Caki2 (cell line): ENCODE measurements around the gene TPSD1. TPM values are rescaled to one million over a fixed set of nuclear protein-coding genes. Genes with fewer than 3 reads are reported as not detected.

Experiments used
- DNase-seq: peaks from one replicate; pipeline ENCODE4 v3.0.0-alpha.2; 2015; ENCODE audit warnings: low read depth
- in situ Hi-C: cut with HindIII; loops from 2 replicates; pipeline ENCODE4 v1.10.0; 2016; ENCODE audit warnings: low sequenced_read_pairs, low pct_unique_long_range_greater_than_20kb, mixed read lengths
- total RNA-seq: library from RNA; depleted of rRNA; stranded (reverse); fragments of >200 nt; shearing (Covaris generic); gene quantifications from 2 replicates; pipeline ENCODE4 v1.2.3, GENCODE V29; 2014; ENCODE audit warnings: low replicate concordance

TPSD1 gene
- total RNA-seq, 1 experiment from 2014 or later: not detected

DNA sequence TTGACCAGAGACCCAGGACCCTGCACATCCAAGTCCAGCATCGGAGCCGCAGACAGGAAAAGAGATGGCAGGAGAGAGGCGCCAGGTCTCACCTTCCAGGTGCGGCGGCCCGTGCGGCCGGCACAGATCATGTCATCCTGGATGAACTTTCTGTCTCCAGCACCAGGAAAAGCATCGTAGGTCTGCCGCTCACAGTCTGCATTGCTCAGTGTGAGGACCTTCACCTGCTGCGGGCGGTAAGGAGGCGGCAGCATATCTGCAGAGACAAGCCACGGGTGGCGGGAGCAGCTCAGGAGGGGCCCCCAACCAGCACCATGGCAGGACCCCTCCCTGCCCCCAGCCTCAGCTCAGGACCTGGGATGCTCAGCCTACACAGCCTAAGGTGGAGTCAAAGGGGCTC is 17.9 kb downstream of the TPSD1 start:
- in situ Hi-C loops: no loop called here
- no peak for DNase-seq

DNA sequence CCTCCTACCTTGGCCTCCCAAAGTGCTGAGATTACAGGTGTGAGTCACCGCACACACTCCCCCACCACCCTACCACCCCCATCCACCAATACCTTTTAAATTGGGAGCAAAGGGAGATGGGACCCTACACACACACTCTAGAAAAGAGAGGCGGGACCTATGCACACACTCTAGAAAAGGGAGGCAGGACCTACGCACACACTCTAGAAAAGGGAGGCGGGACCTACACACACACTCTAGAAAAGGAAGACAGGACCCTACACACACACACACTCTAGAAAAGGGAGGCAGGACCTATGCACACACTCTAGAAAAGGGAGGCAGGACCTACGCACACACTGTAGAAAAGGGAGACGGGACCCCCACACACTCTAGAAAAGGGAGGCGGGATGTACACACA is 18.9 kb downstream of the TPSD1 start:
- DNase-seq: no peak
- in situ Hi-C loops: no loop called here

GRCh38 chr16:1275791-1276579 is 20.1 kb downstream of the TPSD1 start:
- in situ Hi-C loops: no loop called here
- DNase-seq: no peak

GRCh38 chr16:1276580-1276878 is 20.7 kb downstream of the TPSD1 start:
- in situ Hi-C loops: no loop called here

GRCh38 chr16:1277151-1277598 is 21.3 kb downstream of the TPSD1 start:
- no peak for DNase-seq
- in situ Hi-C loops: no loop called here

More at GRCh38 chr16:1276580-1276878, 20.7 kb downstream of the TPSD1 start:
- no peak for DNase-seq

- in situ Hi-C loops: no loop called here
- DNase-seq: no peak
Measured at GRCh38 chr16:1277617-1278282, 21.9 kb downstream of the TPSD1 start.

DNA sequence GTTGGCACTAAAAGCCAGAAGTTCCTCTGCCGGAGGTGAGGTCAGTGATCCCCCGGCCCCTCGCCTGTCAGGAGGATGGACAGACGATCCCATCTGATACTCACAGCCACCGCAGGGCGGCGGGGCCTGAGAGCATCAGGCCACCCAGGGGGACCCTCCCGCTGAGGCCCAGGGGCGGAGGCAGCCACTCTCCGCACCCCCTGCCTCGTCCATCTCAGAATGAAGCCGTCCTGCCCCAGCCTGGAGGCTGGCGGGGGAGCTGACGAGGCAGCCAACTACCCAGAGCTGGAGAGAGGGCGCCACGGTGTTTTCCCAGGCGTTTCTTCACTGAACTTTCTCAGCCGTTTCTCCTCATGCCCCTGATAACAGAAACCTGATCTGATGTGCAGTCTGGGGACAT is 22.6 kb downstream of the TPSD1 start:
- no peak for DNase-seq
- in situ Hi-C loops: no loop called here

DNA sequence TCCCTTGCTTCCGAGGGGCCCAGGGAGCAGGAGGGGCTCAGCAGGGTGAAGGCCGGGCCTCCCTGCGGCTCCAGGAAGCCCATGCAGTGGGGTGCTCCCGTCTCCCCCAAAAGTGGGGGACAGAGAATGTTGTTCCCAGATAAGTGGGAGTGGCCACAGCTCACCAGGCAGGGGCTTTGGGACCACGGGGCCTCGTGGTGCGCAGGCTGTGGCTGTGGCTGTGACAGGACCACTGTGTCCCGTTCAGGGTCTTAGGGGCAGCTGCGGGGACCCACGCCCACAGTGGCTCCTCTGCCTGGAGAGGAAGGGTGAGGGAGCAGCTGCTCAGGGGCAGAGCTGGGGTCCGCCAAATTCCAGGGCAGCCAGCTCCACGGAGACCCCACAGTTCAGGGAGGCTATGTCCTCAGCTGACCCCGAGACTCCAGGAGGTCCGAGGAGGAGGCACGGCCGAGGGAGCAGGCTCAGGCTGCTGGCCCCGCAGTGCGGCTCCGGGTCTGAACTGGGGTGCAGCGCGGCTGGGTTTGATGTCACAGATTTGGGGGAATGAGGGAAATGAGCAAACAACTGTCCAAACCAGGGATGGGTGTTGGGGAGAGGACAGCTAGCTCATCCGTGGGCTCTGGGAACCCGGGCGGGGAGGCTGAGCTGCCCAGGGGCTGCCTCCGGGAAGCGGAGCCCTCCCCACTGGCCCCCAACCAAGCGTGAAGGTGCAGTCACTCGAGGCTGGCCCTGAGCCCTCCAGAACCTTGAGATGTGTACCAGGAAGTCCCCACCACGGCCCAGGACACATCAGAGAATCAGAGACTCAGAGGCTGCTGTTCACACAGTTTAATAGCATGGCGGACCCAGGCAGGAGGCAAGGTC is 23.4 kb downstream of the TPSD1 start:
- DNase-seq: no peak
- in situ Hi-C loops: no loop called here

DNA sequence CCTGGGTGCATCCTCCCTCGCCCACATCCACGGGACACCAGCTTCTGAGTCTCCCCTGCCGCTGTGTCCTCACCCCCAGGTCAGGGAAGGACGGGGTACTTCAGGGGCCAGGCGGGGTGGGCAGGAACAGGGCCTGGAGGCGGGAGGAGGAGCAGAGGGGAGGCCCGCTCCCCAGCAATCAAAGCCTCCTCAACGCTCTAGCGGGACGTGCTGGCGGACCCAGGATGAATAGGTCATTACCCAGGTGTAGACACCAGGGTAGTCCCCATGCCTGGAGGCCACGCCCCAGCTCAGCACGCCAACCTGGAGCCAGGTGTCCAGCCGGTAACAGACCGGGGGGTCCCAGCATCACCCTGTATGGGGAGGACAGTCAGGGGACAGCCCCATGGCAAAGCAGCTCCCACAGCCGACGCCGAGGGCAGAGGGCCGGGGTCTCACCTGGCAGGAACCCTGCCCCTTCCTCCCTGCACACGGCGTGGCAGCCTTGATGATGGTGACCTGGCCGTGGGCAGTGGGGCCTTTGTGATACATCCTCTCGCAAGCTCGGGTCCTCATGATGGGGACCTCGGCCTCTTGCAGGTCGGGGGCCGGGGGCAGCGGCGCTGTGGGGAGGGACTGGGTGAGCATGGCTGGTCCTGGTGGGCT is 24.2 kb downstream of the TPSD1 start:
- in situ Hi-C loops: no loop called here
- DNase-seq: no peak

DNA sequence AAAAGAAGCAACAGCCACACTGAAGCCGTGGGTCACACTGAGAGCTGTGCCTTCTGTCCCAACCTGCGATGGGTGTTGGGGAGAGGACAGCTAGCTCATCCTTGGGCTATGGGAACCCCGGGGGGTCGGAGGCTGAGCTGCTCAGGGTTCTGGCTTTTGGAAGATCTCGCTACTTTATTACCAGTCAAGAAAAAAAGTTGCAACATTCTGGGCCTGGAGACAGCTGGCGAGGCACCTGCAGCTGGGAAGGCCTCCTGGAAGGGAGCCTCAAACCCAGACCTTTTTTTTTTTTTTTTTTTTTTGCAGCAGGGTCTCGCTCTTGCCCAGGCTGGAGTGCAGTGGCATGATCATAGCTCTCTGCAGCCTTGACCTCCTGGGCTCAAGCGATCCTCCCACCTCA is 24.9 kb downstream of the TPSD1 start:
- in situ Hi-C loops: no loop called here
- DNase-seq: no peak

GRCh38 chr16:1281517-1281916 is 25.6 kb downstream of the TPSD1 start:
- DNase-seq: no peak
- in situ Hi-C loops: no loop called here

- DNase-seq: no peak
Measured at GRCh38 chr16:1282324-1282973, 26.6 kb downstream of the TPSD1 start.

DNA sequence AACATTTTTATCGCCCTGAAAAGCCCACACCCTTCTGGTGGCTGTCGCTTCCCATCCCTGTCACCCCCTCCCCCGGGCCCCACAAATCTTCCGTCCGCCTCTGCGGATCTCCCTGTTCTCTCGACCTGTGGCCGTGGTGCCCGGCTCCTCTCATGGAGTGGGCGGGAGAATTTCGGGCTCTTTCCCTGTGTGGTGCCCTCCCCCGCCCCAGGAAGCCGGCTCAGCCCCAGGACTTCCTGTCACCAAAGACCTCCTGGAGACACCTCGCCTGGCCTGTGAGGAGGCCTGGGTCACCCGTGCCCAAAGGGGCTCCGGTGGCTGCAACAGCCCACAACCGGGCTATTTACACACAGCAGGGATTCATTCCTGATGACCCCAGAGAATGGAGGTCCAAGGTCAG is 27.4 kb downstream of the TPSD1 start:
- in situ Hi-C loops: no loop called here
- no peak for DNase-seq

More at GRCh38 chr16:1282324-1282973, 26.6 kb downstream of the TPSD1 start:
- in situ Hi-C loops: no loop called here

DNA sequence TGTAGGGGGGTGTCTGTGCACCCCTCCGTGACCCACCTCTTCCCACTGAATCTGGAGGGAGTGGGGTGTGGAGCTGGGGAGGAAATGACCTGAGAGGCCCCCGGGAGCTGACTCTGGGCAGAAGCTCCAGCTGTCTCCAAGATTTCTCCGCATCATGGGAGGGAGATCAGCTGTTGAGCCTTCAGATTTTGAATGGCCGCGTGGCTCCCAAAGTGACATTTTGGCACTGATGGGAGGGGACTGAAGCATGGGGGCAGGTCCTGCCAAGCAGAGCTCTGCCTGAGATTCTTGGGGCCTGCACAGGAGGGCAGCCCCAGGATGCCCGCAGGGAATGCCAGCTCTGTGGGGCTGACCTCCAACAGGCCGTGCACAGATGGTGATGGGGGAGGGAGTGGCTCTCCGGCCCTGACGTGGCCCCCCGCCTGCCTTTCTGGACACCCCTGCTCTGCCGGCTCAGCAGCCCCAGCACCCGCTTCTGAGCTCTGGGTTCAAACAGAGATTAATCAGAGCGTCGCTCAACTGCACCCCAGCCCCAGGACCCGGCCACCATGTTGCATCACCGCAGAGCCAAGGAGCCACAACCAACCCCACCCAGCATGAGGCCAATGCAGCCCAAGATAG is 28.2 kb downstream of the TPSD1 start:
- DNase-seq: no peak
- in situ Hi-C loops: no loop called here

DNA sequence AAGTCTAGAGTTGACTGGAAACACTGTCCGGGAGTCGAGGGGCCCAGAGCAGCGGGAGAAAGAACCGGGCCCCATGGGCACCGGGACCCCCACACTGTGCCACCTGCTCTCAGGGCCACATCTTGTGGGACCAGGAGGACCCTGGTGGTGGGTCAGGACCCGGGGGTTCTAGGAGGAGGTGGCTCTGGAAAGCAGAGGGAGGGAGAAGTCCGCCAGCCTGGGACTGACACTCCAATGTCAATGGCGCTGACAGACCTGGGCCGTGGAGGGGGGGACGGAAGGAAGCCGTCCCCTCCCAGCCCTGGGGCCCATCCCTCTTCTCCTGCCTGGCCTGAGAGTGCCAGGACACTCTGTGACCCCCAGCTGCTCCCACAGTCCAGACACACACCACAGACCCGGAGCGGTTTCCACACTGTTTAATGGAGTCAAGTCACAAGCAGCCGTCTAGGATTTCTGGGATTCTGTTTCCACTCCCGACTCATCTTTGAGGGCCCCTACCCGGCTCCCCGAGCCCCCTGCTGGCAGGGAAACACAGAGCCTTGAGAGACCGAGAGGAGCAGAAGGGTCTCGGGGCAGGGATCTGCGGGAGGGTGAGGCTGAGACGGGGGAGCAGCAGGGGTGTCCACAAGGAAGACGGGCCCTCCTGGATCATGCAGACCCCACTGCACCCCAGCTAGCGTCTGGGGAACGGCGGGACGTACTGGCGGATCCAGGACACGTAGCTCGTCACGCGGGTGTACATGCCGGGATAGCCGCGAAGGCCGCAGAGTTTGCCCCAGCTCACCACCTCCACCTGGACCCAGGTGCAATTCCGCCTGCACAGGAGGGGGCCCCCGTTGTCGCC is 30.0 kb downstream of the TPSD1 start:
- in situ Hi-C loops: no loop called here

DNA sequence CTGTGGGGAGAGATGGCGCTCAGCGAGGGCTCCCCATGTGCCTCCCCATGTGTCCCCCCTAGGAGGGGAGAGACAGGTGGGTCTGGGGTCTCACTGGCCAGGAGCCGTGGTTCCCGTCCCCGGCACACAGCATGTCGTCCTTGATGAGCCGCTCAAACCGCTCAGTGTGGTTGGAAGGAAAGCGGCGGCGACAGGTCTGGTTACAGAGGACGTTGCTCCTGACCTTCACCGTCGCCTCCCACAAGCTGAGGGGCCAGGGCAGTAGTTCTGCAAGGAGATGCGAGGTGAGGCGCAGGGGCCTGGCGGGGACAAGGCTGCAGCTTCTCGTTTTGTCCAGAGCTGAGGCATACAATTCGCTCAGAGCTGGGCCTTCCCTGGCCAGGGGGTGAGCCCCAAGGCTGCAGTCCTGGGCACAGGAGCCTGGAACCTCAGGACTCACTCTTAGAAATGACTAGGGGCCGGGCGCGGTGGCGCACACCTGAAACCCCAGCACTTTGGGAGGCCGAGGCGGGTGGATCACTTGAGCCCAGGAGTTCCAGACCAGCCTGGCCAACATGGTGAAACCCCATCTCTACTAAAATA is 30.7 kb downstream of the TPSD1 start:
- no peak for DNase-seq
- in situ Hi-C loops: no loop called here

More for the DNA sequence above, 30.0 kb downstream of the TPSD1 start:
- no peak for DNase-seq
